NT2/D1 (cell line): Measurements from ENCODE around the gene SSH2.

Experiments used
- SUZ12 ChIP-seq: IDR thresholded peaks from 2 replicates; pipeline ENCODE4 v1.6.1; 2011; ENCODE audit not compliant: insufficient read length, insufficient read depth; ENCODE audit errors: extremely low read depth
- YY1 ChIP-seq: IDR thresholded peaks from 2 replicates; pipeline ENCODE4 v1.6.1; 2011; ENCODE audit not compliant: insufficient read length, insufficient read depth
- ZNF274 ChIP-seq: IDR thresholded peaks from 2 replicates; pipeline ENCODE4 v1.6.1; 2011; ENCODE audit warnings: mild to moderate bottlenecking, low read depth, low read length

GRCh38 chr17:29880031-29880430, 50.0 kb downstream of the SSH2 start:
- no peak for TF ChIP-seq ZNF274
- no peak for TF ChIP-seq SUZ12
- no peak for TF ChIP-seq YY1
